Measurements from ENCODE around the gene PNLDC1.
A peak's percentile ranks its signal among the peaks of the same experiment; 100 is the strongest.

Gene PNLDC1

GRCh38 chr6:159860482-159860881 is 60.4 kb downstream of the PNLDC1 start:
- no peak for DNase-seq (ENCODE audit: low spot score)
- in situ Hi-C loops (cut with MboI; ENCODE audit: low pct_unique_long_range_greater_than_20kb, low sequenced_read_pairs, unreplicated experiment), result loop anchor here (25.0 kb wide), 1 partner anchor 602 kb away; no protein-coding TSS in a partner anchor
- no peak for TF ChIP-seq CTCF (IDR thresholded peaks at IDR 0.05; ENCODE audit: extremely low read depth, insufficient read depth, missing control alignments)

- TF ChIP-seq CTCF (IDR thresholded peaks at IDR 0.05; ENCODE audit: extremely low read depth, insufficient read depth, missing control alignments), result no peak
- no peak for DNase-seq (ENCODE audit: low spot score)
- in situ Hi-C loops (cut with MboI; ENCODE audit: low pct_unique_long_range_greater_than_20kb, low sequenced_read_pairs, unreplicated experiment), result loop anchor here (25.0 kb wide), 1 partner anchor 600 kb away; no protein-coding TSS in a partner anchor
Measured at GRCh38 chr6:159862103-159862502, 62.0 kb downstream of the PNLDC1 start.

GRCh38 chr6:159863341-159863740 is 63.3 kb downstream of the PNLDC1 start:
- TF ChIP-seq CTCF (IDR thresholded peaks at IDR 0.05; ENCODE audit: extremely low read depth, insufficient read depth, missing control alignments), result peak; percentile 51
- peak; percentile 72 for DNase-seq (ENCODE audit: low spot score)
- in situ Hi-C loops (cut with MboI; ENCODE audit: low pct_unique_long_range_greater_than_20kb, low sequenced_read_pairs, unreplicated experiment), result loop anchor here (25.0 kb wide), 1 partner anchor 599 kb away; no protein-coding TSS in a partner anchor

GRCh38 chr6:159865226-159865920 is 65.3 kb downstream of the PNLDC1 start:
- no peak for DNase-seq (ENCODE audit: low spot score)
- in situ Hi-C loops (cut with MboI; ENCODE audit: low pct_unique_long_range_greater_than_20kb, low sequenced_read_pairs, unreplicated experiment), result loop anchor here (25.0 kb wide), 1 partner anchor 597 kb away; no protein-coding TSS in a partner anchor
- no peak for TF ChIP-seq CTCF (IDR thresholded peaks at IDR 0.05; ENCODE audit: extremely low read depth, insufficient read depth, missing control alignments)

- in situ Hi-C loops (cut with MboI; ENCODE audit: low pct_unique_long_range_greater_than_20kb, low sequenced_read_pairs, unreplicated experiment), result loop anchor here (25.0 kb wide), 1 partner anchor 596 kb away; no protein-coding TSS in a partner anchor
- TF ChIP-seq CTCF (IDR thresholded peaks at IDR 0.05; ENCODE audit: extremely low read depth, insufficient read depth, missing control alignments), result no peak
- DNase-seq (ENCODE audit: low spot score), result no peak
Measured at GRCh38 chr6:159866286-159867247, 66.5 kb downstream of the PNLDC1 start.

Measured in GM13977 (cell line).